ENCODE data around the gene TTC9. TPM values are rescaled to one million over a fixed set of nuclear protein-coding genes. Genes with fewer than 3 reads are reported as not detected.
A peak's percentile ranks its signal among the peaks of the same experiment; 100 is the strongest.

TTC9 gene
- total and polyA plus RNA-seq, 4 donors: 0.09 to 0.98 (median 0.45) TPM

DNA sequence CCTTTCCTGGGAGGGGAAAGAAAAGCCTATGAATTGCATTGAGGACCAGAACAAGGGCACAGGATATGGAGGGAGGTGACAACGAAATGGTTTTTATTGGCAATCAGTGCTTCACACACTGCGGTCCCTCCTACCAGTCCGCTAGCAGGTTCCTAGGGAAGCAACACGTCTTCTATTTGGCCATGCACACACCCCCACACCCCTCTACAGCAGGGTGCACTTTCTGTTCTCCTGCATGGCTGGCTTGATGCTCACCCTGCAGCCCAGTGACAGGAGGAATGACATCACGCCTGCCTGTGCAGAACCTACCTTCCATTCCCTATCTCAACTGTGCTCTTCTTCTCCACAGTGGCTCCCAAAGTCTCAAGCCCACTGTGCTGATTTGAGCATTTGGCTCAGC lies 57.9 kb downstream of the TTC9 start:
- WGBS: 94% methylated on average over 5 of the region's 5 CpGs
- TF ChIP-seq HNF4A (conservative IDR thresholded peaks at IDR 0.05) (no peak), NR2F2 (IDR thresholded peaks at IDR 0.05) (no peak), EGR1 (IDR thresholded peaks at IDR 0.05; ENCODE audit: low read depth in 2 of 2) (no peak), HNF4G (IDR thresholded peaks at IDR 0.05) (no peak), YY1 (IDR thresholded peaks at IDR 0.05) (no peak)
- TF ChIP-seq, protein P1, sequence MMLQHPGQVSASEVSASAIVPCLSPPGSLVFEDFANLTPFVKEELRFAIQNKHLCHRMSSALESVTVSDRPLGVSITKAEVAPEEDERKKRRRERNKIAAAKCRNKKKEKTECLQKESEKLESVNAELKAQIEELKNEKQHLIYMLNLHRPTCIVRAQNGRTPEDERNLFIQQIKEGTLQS (IDR thresholded peaks at IDR 0.05): no peak
- TF ChIP-seq, protein P2, sequence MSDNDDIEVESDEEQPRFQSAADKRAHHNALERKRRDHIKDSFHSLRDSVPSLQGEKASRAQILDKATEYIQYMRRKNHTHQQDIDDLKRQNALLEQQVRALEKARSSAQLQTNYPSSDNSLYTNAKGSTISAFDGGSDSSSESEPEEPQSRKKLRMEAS (IDR thresholded peaks at IDR 0.05): no peak
- H3K27me3 ChIP-seq (ENCODE audit: control insufficient read depth in 4 of 4, insufficient read depth in 4 of 4, low read length in 3 of 4): no peaks in the 10 kb centered on the region
- no peak for DNase-seq (ENCODE audit: low spot score)
- H3K27ac ChIP-seq (ENCODE audit: low read depth in 1 of 2, low read length in 2 of 2): no peak overlapping the region
- H3K36me3 ChIP-seq (ENCODE audit: control insufficient read depth in 4 of 4, insufficient read depth in 3 of 4, low read depth in 1 of 4, low read length in 3 of 4): no peaks in the 10 kb centered on the region
- no peaks in the 10 kb centered on the region for H3K9me3 ChIP-seq (ENCODE audit: control insufficient read depth in 4 of 4, low read length in 3 of 4)
- no peak overlapping the region for H3K9ac ChIP-seq (ENCODE audit: low read depth in 1 of 2, low read length in 2 of 2)
- H3K4me1 ChIP-seq (ENCODE audit: control insufficient read depth in 4 of 4, insufficient read depth in 4 of 4, low read length in 3 of 4): no peaks in the 10 kb centered on the region
- H3K4me3 ChIP-seq (ENCODE audit: low read depth in 1 of 3, low read length in 3 of 3): no peak overlapping the region

DNA sequence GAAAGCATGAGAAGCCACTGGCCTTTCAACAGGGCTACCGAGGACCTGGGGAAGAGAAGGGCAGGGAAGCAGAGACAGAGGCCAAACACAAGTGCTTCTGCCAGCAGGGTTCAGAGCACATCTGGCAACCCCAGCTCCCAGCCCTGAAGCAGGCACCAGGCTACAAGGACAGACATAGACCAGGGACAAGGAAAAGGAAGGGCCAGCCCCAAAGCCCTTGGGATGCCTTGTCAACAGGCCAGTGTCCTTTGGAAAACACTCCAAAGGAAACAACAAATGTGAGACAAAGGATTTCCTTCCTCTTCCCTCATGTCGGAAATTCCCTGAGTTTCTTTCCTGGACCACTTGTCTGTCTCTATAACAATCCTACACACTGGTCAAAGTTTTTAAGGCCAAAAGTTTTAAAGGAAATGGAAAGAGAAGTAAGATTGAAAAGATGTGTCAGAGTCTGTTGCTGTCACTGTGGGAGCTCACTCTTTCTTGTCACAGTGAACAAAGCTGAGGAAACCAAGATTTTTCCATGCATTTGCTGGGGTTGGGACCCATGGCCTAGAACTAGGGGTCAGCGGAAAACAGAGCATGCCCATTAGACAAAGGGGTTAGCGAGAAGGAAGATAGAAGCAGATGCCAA lies 59.4 kb downstream of the TTC9 start:
- Histone ChIP-seq H3K4me1 (ENCODE audit: control insufficient read depth in 4 of 4, insufficient read depth in 4 of 4, low read length in 3 of 4) (no peaks in the 10 kb centered on the region), H3K9ac (ENCODE audit: low read depth in 1 of 2, low read length in 2 of 2) (no peak overlapping the region), H3K27ac (ENCODE audit: low read depth in 1 of 2, low read length in 2 of 2) (no peak overlapping the region), H3K27me3 (ENCODE audit: control insufficient read depth in 4 of 4, insufficient read depth in 4 of 4, low read length in 3 of 4) (no peaks in the 10 kb centered on the region), H3K36me3 (ENCODE audit: control insufficient read depth in 4 of 4, insufficient read depth in 3 of 4, low read depth in 1 of 4, low read length in 3 of 4) (no peaks in the 10 kb centered on the region), H3K4me3 (ENCODE audit: low read depth in 1 of 3, low read length in 3 of 3) (no peak overlapping the region), H3K9me3 (ENCODE audit: control insufficient read depth in 4 of 4, low read length in 3 of 4) (no peaks in the 10 kb centered on the region)
- no peak for DNase-seq (ENCODE audit: low spot score)
- 82% methylated on average over 4 of the region's 4 CpGs for WGBS
- peak; percentile 35 for TF ChIP-seq NR2F2 (IDR thresholded peaks at IDR 0.05)
- TF ChIP-seq FOXA2 (IDR thresholded peaks at IDR 0.05): no peak

DNA sequence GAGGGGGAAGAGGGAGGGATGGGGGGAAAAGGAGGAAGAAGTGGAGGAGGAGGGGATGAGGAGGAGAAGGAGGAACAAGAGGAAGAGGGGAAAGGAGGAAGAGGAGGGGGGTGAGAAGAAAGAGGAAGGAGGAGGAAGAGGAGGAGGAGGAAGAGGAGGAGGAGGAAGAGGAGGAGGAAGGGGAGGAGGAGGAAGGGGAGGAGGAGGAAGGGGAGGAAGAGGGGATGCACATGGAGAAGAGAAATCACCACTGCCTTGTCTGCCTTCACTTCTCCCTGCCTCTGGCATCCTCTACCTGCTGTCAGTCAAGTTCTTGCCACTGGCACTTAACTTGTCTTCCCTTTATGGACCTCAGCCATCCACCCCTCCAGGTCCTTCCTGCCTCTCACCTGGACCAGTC lies 59.9 kb downstream of the TTC9 start:
- no peaks in the 10 kb centered on the region for H3K4me1 ChIP-seq (ENCODE audit: control insufficient read depth in 4 of 4, insufficient read depth in 4 of 4, low read length in 3 of 4)
- H3K9ac ChIP-seq (ENCODE audit: low read depth in 1 of 2, low read length in 2 of 2): no peak overlapping the region
- no peak for DNase-seq (ENCODE audit: low spot score)
- no peak for TF ChIP-seq JUND (IDR thresholded peaks at IDR 0.05)
- no peak for TF ChIP-seq NR2F2 (IDR thresholded peaks at IDR 0.05)
- TF ChIP-seq, protein P2 (IDR thresholded peaks at IDR 0.05): no peak
- TF ChIP-seq HNF4A (conservative IDR thresholded peaks at IDR 0.05): no peak
- no peak for TF ChIP-seq GABPA (IDR thresholded peaks at IDR 0.05 in 1 of 2, conservative IDR thresholded peaks at IDR 0.05 in 1 of 2)
- TF ChIP-seq, protein P1 (IDR thresholded peaks at IDR 0.05): no peak
- TF ChIP-seq HNF4G (IDR thresholded peaks at IDR 0.05): no peak
- no peak for TF ChIP-seq RXRA (IDR thresholded peaks at IDR 0.05)
- TF ChIP-seq, protein P3, sequence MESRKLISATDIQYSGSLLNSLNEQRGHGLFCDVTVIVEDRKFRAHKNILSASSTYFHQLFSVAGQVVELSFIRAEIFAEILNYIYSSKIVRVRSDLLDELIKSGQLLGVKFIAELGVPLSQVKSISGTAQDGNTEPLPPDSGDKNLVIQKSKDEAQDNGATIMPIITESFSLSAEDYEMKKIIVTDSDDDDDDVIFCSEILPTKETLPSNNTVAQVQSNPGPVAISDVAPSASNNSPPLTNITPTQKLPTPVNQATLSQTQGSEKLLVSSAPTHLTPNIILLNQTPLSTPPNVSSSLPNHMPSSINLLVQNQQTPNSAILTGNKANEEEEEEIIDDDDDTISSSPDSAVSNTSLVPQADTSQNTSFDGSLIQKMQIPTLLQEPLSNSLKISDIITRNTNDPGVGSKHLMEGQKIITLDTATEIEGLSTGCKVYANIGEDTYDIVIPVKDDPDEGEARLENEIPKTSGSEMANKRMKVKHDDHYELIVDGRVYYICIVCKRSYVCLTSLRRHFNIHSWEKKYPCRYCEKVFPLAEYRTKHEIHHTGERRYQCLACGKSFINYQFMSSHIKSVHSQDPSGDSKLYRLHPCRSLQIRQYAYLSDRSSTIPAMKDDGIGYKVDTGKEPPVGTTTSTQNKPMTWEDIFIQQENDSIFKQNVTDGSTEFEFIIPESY (IDR thresholded peaks at IDR 0.05): no peak
- TF ChIP-seq FOXA2 (IDR thresholded peaks at IDR 0.05): no peak
- TF ChIP-seq RAD21 (IDR thresholded peaks at IDR 0.05): no peak
- TF ChIP-seq SP1 (IDR thresholded peaks at IDR 0.05): no peak
- no peak for TF ChIP-seq FOXA1 (IDR thresholded peaks at IDR 0.05)
- TF ChIP-seq, protein P4, sequence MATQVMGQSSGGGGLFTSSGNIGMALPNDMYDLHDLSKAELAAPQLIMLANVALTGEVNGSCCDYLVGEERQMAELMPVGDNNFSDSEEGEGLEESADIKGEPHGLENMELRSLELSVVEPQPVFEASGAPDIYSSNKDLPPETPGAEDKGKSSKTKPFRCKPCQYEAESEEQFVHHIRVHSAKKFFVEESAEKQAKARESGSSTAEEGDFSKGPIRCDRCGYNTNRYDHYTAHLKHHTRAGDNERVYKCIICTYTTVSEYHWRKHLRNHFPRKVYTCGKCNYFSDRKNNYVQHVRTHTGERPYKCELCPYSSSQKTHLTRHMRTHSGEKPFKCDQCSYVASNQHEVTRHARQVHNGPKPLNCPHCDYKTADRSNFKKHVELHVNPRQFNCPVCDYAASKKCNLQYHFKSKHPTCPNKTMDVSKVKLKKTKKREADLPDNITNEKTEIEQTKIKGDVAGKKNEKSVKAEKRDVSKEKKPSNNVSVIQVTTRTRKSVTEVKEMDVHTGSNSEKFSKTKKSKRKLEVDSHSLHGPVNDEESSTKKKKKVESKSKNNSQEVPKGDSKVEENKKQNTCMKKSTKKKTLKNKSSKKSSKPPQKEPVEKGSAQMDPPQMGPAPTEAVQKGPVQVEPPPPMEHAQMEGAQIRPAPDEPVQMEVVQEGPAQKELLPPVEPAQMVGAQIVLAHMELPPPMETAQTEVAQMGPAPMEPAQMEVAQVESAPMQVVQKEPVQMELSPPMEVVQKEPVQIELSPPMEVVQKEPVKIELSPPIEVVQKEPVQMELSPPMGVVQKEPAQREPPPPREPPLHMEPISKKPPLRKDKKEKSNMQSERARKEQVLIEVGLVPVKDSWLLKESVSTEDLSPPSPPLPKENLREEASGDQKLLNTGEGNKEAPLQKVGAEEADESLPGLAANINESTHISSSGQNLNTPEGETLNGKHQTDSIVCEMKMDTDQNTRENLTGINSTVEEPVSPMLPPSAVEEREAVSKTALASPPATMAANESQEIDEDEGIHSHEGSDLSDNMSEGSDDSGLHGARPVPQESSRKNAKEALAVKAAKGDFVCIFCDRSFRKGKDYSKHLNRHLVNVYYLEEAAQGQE (IDR thresholded peaks at IDR 0.05): no peak
- no peak overlapping the region for H3K27ac ChIP-seq (ENCODE audit: low read depth in 1 of 2, low read length in 2 of 2)
- no peaks in the 10 kb centered on the region for H3K36me3 ChIP-seq (ENCODE audit: control insufficient read depth in 4 of 4, insufficient read depth in 3 of 4, low read depth in 1 of 4, low read length in 3 of 4)
- H3K4me3 ChIP-seq (ENCODE audit: low read depth in 1 of 3, low read length in 3 of 3): no peak overlapping the region
- H3K9me3 ChIP-seq (ENCODE audit: control insufficient read depth in 4 of 4, low read length in 3 of 4): no peaks in the 10 kb centered on the region
- no peaks in the 10 kb centered on the region for H3K27me3 ChIP-seq (ENCODE audit: control insufficient read depth in 4 of 4, insufficient read depth in 4 of 4, low read length in 3 of 4)

Measured in liver (tissue), 9 donors.